SK-N-SH treated with all-trans-retinoic acid at 6 μM for 48 hours (cell line): ENCODE measurements around the gene GPC3.

Experiments
- BACH2 ChIP-seq: fragments of 250-450 bp; sonication (Bioruptor Pico); IDR thresholded peaks from 2 replicates; pipeline ENCODE4 v1.9.0; 2021; ENCODE audit warnings: mild to moderate bottlenecking, borderline replicate concordance
- ESRRG ChIP-seq: fragments of 250-450 bp; sonication (Bioruptor Pico); IDR thresholded peaks from 2 replicates; pipeline ENCODE4 v1.6.1; 2021; ENCODE audit warnings: mild to moderate bottlenecking
- GLIS3 ChIP-seq: fragments of 250-450 bp; sonication (Bioruptor Pico); IDR thresholded peaks from 2 replicates; pipeline ENCODE4 v1.5.0; 2020; ENCODE audit warnings: mild to moderate bottlenecking, moderate library complexity
- RARB ChIP-seq: fragments of 250-450 bp; sonication (Bioruptor Pico); IDR thresholded peaks from 2 replicates; pipeline ENCODE4 v1.8.0; 2021; ENCODE audit warnings: mild to moderate bottlenecking, moderate library complexity
- SNAI2 ChIP-seq: fragments of 250-450 bp; sonication (Bioruptor Pico); IDR thresholded peaks from 2 replicates; pipeline ENCODE4 v1.5.0; 2020; ENCODE audit warnings: mild to moderate bottlenecking, moderate library complexity
- ZFP3 ChIP-seq: fragments of 250-450 bp; sonication (Bioruptor Pico); IDR thresholded peaks from 2 replicates; pipeline ENCODE4 v1.5.0; 2020; ENCODE audit warnings: mild to moderate bottlenecking, moderate library complexity
- ZFP30 ChIP-seq: fragments of 450-650 bp; formaldehyde crosslinking; IDR thresholded peaks from 2 replicates; pipeline ENCODE4 v1.5.0; 2022; ENCODE audit warnings: mild to moderate bottlenecking, moderate library complexity
- ZNF70 ChIP-seq: fragments of 450-650 bp; formaldehyde crosslinking; IDR thresholded peaks from 2 replicates; pipeline ENCODE4 v1.5.0; 2020; ENCODE audit warnings: mild to moderate bottlenecking, moderate library complexity
- TF ChIP-seq, protein P1 (sequence below): fragments of 250-450 bp; sonication (Bioruptor Pico); IDR thresholded peaks from 2 replicates; pipeline ENCODE4 v1.5.0; 2020; ENCODE audit warnings: mild to moderate bottlenecking, moderate library complexity
- TF ChIP-seq, protein P2 (sequence below): fragments of 250-450 bp; sonication (Bioruptor Pico); IDR thresholded peaks from 2 replicates; pipeline ENCODE4 v1.8.0; 2021; ENCODE audit warnings: low read depth, mild to moderate bottlenecking, moderate library complexity, borderline replicate concordance
- TF ChIP-seq, protein P3 (sequence below): fragments of 250-450 bp; sonication (Bioruptor Pico); IDR thresholded peaks from 2 replicates; pipeline ENCODE4 v1.5.1; 2021; ENCODE audit warnings: mild to moderate bottlenecking, moderate library complexity

DNA sequence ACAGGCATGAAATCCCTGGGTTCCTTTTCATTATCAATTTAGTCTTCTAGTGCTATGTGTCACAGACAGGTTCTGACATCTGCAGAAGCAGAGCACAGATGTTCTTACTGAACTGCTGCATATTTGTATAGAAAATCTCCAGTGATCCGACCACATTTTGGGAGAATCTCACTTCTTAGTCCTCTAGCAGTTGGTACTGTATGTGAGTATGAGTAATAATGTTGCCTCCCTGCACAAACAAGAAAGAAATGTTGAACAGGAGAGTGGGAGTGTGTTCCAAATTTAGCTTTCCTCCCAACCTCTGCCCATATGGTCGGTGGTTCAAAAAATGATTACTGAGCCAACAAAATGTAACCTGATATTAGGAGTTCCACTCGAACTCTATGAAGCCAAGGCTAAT, 404.8 kb downstream of the GPC3 start:
- TF ChIP-seq ZFP3 (CRISPR knock-in tag) (no peak), ZFP30 (CRISPR knock-in tag) (no peak), BACH2 (CRISPR knock-in tag) (no peak), RARB (no peak), GLIS3 (no peak), ZNF70 (CRISPR knock-in tag) (no peak), ESRRG (CRISPR knock-in tag) (no peak), SNAI2 (CRISPR knock-in tag) (no peak)
- TF ChIP-seq, protein P1, sequence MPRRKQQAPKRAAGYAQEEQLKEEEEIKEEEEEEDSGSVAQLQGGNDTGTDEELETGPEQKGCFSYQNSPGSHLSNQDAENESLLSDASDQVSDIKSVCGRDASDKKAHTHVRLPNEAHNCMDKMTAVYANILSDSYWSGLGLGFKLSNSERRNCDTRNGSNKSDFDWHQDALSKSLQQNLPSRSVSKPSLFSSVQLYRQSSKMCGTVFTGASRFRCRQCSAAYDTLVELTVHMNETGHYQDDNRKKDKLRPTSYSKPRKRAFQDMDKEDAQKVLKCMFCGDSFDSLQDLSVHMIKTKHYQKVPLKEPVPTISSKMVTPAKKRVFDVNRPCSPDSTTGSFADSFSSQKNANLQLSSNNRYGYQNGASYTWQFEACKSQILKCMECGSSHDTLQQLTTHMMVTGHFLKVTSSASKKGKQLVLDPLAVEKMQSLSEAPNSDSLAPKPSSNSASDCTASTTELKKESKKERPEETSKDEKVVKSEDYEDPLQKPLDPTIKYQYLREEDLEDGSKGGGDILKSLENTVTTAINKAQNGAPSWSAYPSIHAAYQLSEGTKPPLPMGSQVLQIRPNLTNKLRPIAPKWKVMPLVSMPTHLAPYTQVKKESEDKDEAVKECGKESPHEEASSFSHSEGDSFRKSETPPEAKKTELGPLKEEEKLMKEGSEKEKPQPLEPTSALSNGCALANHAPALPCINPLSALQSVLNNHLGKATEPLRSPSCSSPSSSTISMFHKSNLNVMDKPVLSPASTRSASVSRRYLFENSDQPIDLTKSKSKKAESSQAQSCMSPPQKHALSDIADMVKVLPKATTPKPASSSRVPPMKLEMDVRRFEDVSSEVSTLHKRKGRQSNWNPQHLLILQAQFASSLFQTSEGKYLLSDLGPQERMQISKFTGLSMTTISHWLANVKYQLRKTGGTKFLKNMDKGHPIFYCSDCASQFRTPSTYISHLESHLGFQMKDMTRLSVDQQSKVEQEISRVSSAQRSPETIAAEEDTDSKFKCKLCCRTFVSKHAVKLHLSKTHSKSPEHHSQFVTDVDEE (CRISPR knock-in tag): no peak
- TF ChIP-seq, protein P2, sequence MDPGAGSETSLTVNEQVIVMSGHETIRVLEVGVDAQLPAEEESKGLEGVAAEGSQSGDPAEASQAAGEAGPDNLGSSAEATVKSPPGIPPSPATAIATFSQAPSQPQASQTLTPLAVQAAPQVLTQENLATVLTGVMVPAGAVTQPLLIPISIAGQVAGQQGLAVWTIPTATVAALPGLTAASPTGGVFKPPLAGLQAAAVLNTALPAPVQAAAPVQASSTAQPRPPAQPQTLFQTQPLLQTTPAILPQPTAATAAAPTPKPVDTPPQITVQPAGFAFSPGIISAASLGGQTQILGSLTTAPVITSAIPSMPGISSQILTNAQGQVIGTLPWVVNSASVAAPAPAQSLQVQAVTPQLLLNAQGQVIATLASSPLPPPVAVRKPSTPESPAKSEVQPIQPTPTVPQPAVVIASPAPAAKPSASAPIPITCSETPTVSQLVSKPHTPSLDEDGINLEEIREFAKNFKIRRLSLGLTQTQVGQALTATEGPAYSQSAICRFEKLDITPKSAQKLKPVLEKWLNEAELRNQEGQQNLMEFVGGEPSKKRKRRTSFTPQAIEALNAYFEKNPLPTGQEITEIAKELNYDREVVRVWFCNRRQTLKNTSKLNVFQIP (CRISPR knock-in tag): no peak
- TF ChIP-seq, protein P3, sequence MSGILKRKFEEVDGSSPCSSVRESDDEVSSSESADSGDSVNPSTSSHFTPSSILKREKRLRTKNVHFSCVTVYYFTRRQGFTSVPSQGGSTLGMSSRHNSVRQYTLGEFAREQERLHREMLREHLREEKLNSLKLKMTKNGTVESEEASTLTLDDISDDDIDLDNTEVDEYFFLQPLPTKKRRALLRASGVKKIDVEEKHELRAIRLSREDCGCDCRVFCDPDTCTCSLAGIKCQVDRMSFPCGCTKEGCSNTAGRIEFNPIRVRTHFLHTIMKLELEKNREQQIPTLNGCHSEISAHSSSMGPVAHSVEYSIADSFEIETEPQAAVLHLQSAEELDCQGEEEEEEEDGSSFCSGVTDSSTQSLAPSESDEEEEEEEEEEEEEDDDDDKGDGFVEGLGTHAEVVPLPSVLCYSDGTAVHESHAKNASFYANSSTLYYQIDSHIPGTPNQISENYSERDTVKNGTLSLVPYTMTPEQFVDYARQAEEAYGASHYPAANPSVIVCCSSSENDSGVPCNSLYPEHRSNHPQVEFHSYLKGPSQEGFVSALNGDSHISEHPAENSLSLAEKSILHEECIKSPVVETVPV: no peak
